Measurements from ENCODE around the gene KRTAP9-4. TPM values are rescaled to one million over a fixed set of nuclear protein-coding genes. Genes with fewer than 3 reads are reported as not detected.
"Not testable (repeated sequence)": the region's sequence is repeated elsewhere in the genome, so short reads cannot be mapped to it uniquely, and the experiment has no call there.

KRTAP9-4 gene
- total RNA-seq, 1 donor from 2014 or later: not detected

- TF ChIP-seq, protein P1, sequence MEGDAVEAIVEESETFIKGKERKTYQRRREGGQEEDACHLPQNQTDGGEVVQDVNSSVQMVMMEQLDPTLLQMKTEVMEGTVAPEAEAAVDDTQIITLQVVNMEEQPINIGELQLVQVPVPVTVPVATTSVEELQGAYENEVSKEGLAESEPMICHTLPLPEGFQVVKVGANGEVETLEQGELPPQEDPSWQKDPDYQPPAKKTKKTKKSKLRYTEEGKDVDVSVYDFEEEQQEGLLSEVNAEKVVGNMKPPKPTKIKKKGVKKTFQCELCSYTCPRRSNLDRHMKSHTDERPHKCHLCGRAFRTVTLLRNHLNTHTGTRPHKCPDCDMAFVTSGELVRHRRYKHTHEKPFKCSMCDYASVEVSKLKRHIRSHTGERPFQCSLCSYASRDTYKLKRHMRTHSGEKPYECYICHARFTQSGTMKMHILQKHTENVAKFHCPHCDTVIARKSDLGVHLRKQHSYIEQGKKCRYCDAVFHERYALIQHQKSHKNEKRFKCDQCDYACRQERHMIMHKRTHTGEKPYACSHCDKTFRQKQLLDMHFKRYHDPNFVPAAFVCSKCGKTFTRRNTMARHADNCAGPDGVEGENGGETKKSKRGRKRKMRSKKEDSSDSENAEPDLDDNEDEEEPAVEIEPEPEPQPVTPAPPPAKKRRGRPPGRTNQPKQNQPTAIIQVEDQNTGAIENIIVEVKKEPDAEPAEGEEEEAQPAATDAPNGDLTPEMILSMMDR (IDR thresholded peaks at IDR 0.05): no peak
- H3K36me3 Mint-ChIP-seq (ENCODE audit: unreplicated experiment): no peaks in the 10 kb centered on the region
- DNase-seq (ENCODE audit: extremely low spot score, unreplicated experiment): no peak
- H3K4me3 Mint-ChIP-seq (ENCODE audit: unreplicated experiment): no peak overlapping the region
- H3K27ac Mint-ChIP-seq (ENCODE audit: unreplicated experiment): no peak overlapping the region
- no peaks in the 10 kb centered on the region for H3K27me3 Mint-ChIP-seq (ENCODE audit: unreplicated experiment)
- peaks cover 3% of the 10 kb centered on the region for H3K4me1 Mint-ChIP-seq (ENCODE audit: unreplicated experiment)
- no peaks in the 10 kb centered on the region for H3K9me3 Mint-ChIP-seq (ENCODE audit: unreplicated experiment)
Observed at GRCh38 chr17:41263212-41263611, 13.7 kb downstream of the KRTAP9-4 start.

DNA sequence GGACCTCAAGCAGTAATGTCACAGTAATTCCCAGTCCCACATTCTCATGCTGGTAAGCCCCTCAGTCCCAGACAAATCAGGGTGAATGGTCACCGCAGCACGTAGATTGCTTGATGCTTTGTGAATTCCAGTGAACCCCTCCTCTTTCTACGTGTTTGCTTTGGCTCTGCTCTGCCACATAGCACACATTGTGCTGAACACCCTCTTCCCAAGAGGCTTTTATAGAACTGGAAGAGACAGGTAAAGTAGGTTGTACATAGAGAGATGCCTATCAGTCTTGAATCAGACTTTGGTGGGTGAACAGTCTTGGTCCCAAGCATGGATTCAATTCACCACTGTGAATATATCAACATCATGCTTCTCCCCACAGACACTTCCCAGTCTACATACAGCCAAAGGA, 15.1 kb downstream of the KRTAP9-4 start:
- TF ChIP-seq, protein P1 (IDR thresholded peaks at IDR 0.05): no peak
- Mint-ChIP-seq H3K9me3 (ENCODE audit: unreplicated experiment) (no peaks in the 10 kb centered on the region), H3K36me3 (ENCODE audit: unreplicated experiment) (no peaks in the 10 kb centered on the region), H3K4me1 (ENCODE audit: unreplicated experiment) (no peaks in the 10 kb centered on the region), H3K27ac (ENCODE audit: unreplicated experiment) (no peak overlapping the region), H3K4me3 (ENCODE audit: unreplicated experiment) (no peak overlapping the region), H3K27me3 (ENCODE audit: unreplicated experiment) (no peaks in the 10 kb centered on the region)
- DNase-seq (ENCODE audit: extremely low spot score, unreplicated experiment): no peak

- Mint-ChIP-seq H3K27me3 (ENCODE audit: unreplicated experiment) (no peaks in the 10 kb centered on the region), H3K9me3 (ENCODE audit: unreplicated experiment) (no peaks in the 10 kb centered on the region), H3K27ac (ENCODE audit: unreplicated experiment) (no peak within 1 kb of the TSS), H3K4me1 (ENCODE audit: unreplicated experiment) (no peaks in the 10 kb centered on the region), H3K4me3 (ENCODE audit: unreplicated experiment) (no peak within 1 kb of the TSS), H3K36me3 (ENCODE audit: unreplicated experiment) (no peaks in the 10 kb centered on the region)
- no peak for DNase-seq (ENCODE audit: extremely low spot score, unreplicated experiment)
- TF ChIP-seq, protein P1 (IDR thresholded peaks at IDR 0.05): no peak
Observed at GRCh38 chr17:41265078-41265477, 15.6 kb downstream of the KRTAP9-4 start, which contains the start of gene KRTAP9-6. Gene KRTAP9-6, plus strand, starts transcription at chr17:41265378. Its CDS starts 0 bp downstream, at chr17:41265378.

- TF ChIP-seq, protein P1 (IDR thresholded peaks at IDR 0.05): no peak
- Mint-ChIP-seq H3K9me3 (ENCODE audit: unreplicated experiment) (no peaks in the 10 kb centered on the region), H3K4me1 (ENCODE audit: unreplicated experiment) (no peaks in the 10 kb centered on the region), H3K27ac (ENCODE audit: unreplicated experiment) (no peak overlapping the region), H3K4me3 (ENCODE audit: unreplicated experiment) (no peak overlapping the region), H3K27me3 (ENCODE audit: unreplicated experiment) (no peaks in the 10 kb centered on the region), H3K36me3 (ENCODE audit: unreplicated experiment) (no peaks in the 10 kb centered on the region)
- no peak for DNase-seq (ENCODE audit: extremely low spot score, unreplicated experiment)
Observed at GRCh38 chr17:41267711-41268110, 18.2 kb downstream of the KRTAP9-4 start.

DNA sequence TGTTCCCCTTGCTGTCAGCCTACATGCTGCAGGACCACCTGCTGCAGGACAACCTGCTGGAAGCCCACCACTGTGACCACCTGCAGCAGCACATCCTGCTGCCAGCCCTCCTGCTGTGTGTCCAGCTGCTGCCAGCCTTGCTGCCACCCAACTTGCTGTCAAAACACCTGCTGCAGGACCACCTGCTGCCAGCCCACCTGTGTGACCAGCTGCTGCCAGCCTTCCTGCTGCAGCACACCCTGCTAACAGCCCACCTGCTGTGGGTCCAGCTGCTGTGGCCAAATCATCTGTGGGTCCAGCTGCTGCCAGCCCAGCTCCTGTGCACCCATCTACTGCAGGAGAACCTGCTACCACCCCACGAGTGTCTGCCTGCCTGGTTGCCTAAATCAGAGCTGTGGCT, 21.8 kb downstream of the KRTAP9-4 start:
- H3K27me3 Mint-ChIP-seq (ENCODE audit: unreplicated experiment); H3K4me3 Mint-ChIP-seq (ENCODE audit: unreplicated experiment); DNase-seq (ENCODE audit: extremely low spot score, unreplicated experiment); H3K36me3 Mint-ChIP-seq (ENCODE audit: unreplicated experiment); H3K4me1 Mint-ChIP-seq (ENCODE audit: unreplicated experiment); H3K27ac Mint-ChIP-seq (ENCODE audit: unreplicated experiment); H3K9me3 Mint-ChIP-seq (ENCODE audit: unreplicated experiment): not testable (repeated sequence)

GRCh38 chr17:41271858-41272257, 22.4 kb downstream of the KRTAP9-4 start:
- Mint-ChIP-seq H3K27ac (ENCODE audit: unreplicated experiment) (no peak overlapping the region), H3K36me3 (ENCODE audit: unreplicated experiment) (no peaks in the 10 kb centered on the region), H3K9me3 (ENCODE audit: unreplicated experiment) (no peaks in the 10 kb centered on the region), H3K4me3 (ENCODE audit: unreplicated experiment) (no peak overlapping the region), H3K4me1 (ENCODE audit: unreplicated experiment) (no peaks in the 10 kb centered on the region), H3K27me3 (ENCODE audit: unreplicated experiment) (peaks cover 2% of the 10 kb centered on the region)
- DNase-seq (ENCODE audit: extremely low spot score, unreplicated experiment): no peak
- TF ChIP-seq, protein P1 (IDR thresholded peaks at IDR 0.05): no peak

DNA sequence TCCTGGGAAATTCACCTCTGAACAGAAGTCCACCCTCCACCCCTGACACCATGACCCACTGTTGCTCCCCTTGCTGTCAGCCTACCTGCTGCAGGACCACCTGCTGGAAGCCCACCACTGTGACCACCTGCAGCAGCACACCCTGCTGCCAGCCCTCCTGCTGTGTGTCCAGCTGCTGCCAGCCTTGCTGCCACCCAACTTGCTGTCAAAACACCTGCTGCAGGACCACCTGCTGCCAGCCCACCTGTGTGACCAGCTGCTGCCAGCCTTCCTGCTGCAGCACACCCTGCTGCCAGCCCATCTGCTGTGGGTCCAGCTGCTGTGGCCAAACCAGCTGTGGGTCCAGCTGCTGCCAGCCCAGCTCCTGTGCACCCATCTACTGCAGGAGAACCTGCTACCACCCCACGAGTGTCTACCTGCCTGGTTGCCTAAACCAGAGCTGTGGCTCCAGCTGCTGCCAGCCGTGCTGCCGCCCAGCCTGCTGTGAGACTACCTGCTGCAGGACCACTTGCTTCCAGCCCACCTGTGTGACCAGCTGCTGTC, 26.2 kb downstream of the KRTAP9-4 start, which contains the start of gene KRTAP9-7:
TSS of gene KRTAP9-7 (plus strand) at position 51 of the 543 bp plus-strand sequence. CDS start at position 51, 0 bp downstream.
- H3K4me3 Mint-ChIP-seq (ENCODE audit: unreplicated experiment); H3K4me1 Mint-ChIP-seq (ENCODE audit: unreplicated experiment); DNase-seq (ENCODE audit: extremely low spot score, unreplicated experiment); H3K27me3 Mint-ChIP-seq (ENCODE audit: unreplicated experiment); H3K36me3 Mint-ChIP-seq (ENCODE audit: unreplicated experiment); H3K9me3 Mint-ChIP-seq (ENCODE audit: unreplicated experiment); H3K27ac Mint-ChIP-seq (ENCODE audit: unreplicated experiment): not testable (repeated sequence)

Measured in osteocyte (in vitro differentiated cells).